HEK293 (cell line): ENCODE measurements around the gene GOLGA6L9.
"Not testable (repeated sequence)": the region's sequence is repeated elsewhere in the genome, so short reads cannot be mapped to it uniquely, and the experiment has no call there.

Experiments used
- TCF7L2 ChIP-seq: IDR thresholded peaks from 2 replicates; pipeline ENCODE4 v1.6.1; 2011; ENCODE audit warnings: low read depth, mild to moderate bottlenecking, inconsistent platforms, low read length, moderate library complexity, borderline replicate concordance
- ZFP3 ChIP-seq: fragments of 450-650 bp; formaldehyde crosslinking; IDR thresholded peaks from 2 replicates; pipeline ENCODE4 v1.5.1; 2016; ENCODE audit warnings: low read depth, missing biosample characterization, missing genetic modification characterization
- ZNF157 ChIP-seq: fragments of 450-650 bp; formaldehyde crosslinking; IDR thresholded peaks from 2 replicates; pipeline ENCODE4 v1.5.1; 2016; ENCODE audit warnings: missing biosample characterization, missing genetic modification characterization
- ZNF16 ChIP-seq: fragments of 450-650 bp; formaldehyde crosslinking; IDR thresholded peaks from 2 replicates; pipeline ENCODE4 v1.5.1; 2016; ENCODE audit warnings: low read depth, missing biosample characterization, missing genetic modification characterization
- ZNF174 ChIP-seq: fragments of 450-650 bp; formaldehyde crosslinking; IDR thresholded peaks from 2 replicates; pipeline ENCODE4 v1.5.0; 2017; ENCODE audit warnings: missing biosample characterization, mild to moderate bottlenecking, missing genetic modification characterization
- ZNF24 ChIP-seq: fragments of 450-650 bp; formaldehyde crosslinking; IDR thresholded peaks from 2 replicates; pipeline ENCODE4 v1.5.1; 2016; ENCODE audit warnings: missing biosample characterization, missing genetic modification characterization
- ZNF341 ChIP-seq: fragments of 450-650 bp; formaldehyde crosslinking; IDR thresholded peaks from 2 replicates; pipeline ENCODE4; 2016; ENCODE audit warnings: low read depth, missing biosample characterization, missing genetic modification characterization
- TF ChIP-seq, protein P1 (sequence below): fragments of 450-650 bp; formaldehyde crosslinking; IDR thresholded peaks from 2 replicates; pipeline ENCODE4 v1.5.1; 2016; ENCODE audit warnings: missing biosample characterization, missing genetic modification characterization, borderline replicate concordance

DNA sequence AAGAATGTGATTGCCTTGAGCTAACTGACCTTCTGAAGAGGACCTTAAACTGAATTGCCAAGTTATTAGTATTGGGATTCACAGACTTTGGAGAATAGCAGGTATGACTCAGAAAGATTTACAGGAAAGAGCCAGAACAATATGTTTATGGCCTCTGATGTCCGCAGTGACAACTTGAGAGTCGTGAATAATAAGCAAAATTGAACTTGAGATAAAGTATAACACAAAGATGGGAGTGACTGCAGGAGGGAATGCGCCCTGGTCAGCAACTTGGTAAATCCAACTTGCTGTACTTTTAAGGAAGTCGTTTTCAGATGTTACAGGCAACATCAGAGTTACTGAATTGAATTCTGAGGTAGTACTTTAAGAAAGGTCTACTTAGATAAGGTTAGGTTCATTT is 19.3 kb upstream of the GOLGA6L9 start:
- TF ChIP-seq ZNF16 (tag by site-specific recombination); ZFP3; ZNF24 (tag by site-specific recombination); ZNF174; ZNF157 (tag by site-specific recombination); TCF7L2; ZNF341: not testable (repeated sequence)
- TF ChIP-seq, protein P1, sequence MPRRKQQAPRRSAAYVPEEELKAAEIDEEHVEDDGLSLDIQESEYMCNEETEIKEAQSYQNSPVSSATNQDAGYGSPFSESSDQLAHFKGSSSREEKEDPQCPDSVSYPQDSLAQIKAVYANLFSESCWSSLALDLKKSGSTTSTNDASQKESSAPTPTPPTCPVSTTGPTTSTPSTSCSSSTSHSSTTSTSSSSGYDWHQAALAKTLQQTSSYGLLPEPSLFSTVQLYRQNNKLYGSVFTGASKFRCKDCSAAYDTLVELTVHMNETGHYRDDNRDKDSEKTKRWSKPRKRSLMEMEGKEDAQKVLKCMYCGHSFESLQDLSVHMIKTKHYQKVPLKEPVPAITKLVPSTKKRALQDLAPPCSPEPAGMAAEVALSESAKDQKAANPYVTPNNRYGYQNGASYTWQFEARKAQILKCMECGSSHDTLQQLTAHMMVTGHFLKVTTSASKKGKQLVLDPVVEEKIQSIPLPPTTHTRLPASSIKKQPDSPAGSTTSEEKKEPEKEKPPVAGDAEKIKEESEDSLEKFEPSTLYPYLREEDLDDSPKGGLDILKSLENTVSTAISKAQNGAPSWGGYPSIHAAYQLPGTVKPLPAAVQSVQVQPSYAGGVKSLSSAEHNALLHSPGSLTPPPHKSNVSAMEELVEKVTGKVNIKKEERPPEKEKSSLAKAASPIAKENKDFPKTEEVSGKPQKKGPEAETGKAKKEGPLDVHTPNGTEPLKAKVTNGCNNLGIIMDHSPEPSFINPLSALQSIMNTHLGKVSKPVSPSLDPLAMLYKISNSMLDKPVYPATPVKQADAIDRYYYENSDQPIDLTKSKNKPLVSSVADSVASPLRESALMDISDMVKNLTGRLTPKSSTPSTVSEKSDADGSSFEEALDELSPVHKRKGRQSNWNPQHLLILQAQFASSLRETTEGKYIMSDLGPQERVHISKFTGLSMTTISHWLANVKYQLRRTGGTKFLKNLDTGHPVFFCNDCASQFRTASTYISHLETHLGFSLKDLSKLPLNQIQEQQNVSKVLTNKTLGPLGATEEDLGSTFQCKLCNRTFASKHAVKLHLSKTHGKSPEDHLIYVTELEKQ (tag by site-specific recombination): not testable (repeated sequence)
